CD14-positive monocyte (primary cell): ENCODE measurements around the gene NELFA. TPM values are rescaled to one million over a fixed set of nuclear protein-coding genes. Genes with fewer than 3 reads are reported as not detected.

Source experiments
- DNase-seq, 3 donors: peaks; one replicate each; pipeline ENCODE4 v3.0.0-alpha.2; 2011 to 2022
- H2AFZ ChIP-seq: 2 replicates; pipeline ENCODE4 v1.6.0; 2012; ENCODE audit warnings: mild to moderate bottlenecking, low read depth, low read length, inconsistent platforms; ENCODE audit not compliant: insufficient read depth, poor library complexity, severe bottlenecking
- H3K27ac ChIP-seq, 2 donors: 1 replicate in 1 of 2; 2 replicates in 1 of 2; pipeline ENCODE4 v1.5.1; 2012 to 2013; ENCODE audit warnings: low read length in 2 of 2, control low read depth in 1 of 2, inconsistent platforms in 1 of 2, low read depth in 1 of 2, mild to moderate bottlenecking in 1 of 2
- H3K27me3 ChIP-seq, 2 donors: one replicate each; pipeline versions ENCODE4 v1.6.0 to v1.6.1; 2011 to 2013; ENCODE audit warnings: low read length in 2 of 2; ENCODE audit not compliant: control insufficient read depth in 2 of 2, insufficient read depth in 2 of 2
- H3K36me3 ChIP-seq, 2 donors: replicated peaks in 1 of 2; 1 replicate in 1 of 2; 2 replicates in 1 of 2; pipeline versions ENCODE4 v1.5.1 to v1.6.1; 2012 to 2013; ENCODE audit warnings: low read length in 2 of 2, control low read depth in 1 of 2, inconsistent platforms in 1 of 2, mild to moderate bottlenecking in 1 of 2; ENCODE audit not compliant: insufficient read depth in 2 of 2, control insufficient read depth in 1 of 2
- H3K4me1 ChIP-seq, 2 donors: 1 replicate in 1 of 2; 2 replicates in 1 of 2; pipeline versions ENCODE4 v1.5.1 to v1.6.1; 2012 to 2013; ENCODE audit warnings: low read length in 2 of 2, control low read depth in 1 of 2, inconsistent platforms in 1 of 2, mild to moderate bottlenecking in 1 of 2, moderate library complexity in 1 of 2; ENCODE audit not compliant: insufficient read depth in 2 of 2, control insufficient read depth in 1 of 2
- H3K4me2 ChIP-seq: replicated peaks from 2 replicates; pipeline ENCODE3; 2012; ENCODE audit warnings: low read length, moderate library complexity, mild to moderate bottlenecking; ENCODE audit not compliant: poor library complexity, severe bottlenecking; ENCODE audit errors: extremely low read depth
- H3K4me3 ChIP-seq, 3 experiments: fragments of 200-600 bp in 1 of 3; sonication (generic) in 1 of 3; replicated peaks in 1 of 3; 1 replicate in 2 of 3; 2 replicates in 1 of 3; pipeline ENCODE4 v1.5.1; 2011 to 2013; ENCODE audit warnings: low read length in 3 of 3, mild to moderate bottlenecking in 3 of 3, control low read depth in 2 of 3, low read depth in 2 of 3, inconsistent platforms in 1 of 3, moderate library complexity in 1 of 3
- H3K79me2 ChIP-seq: 2 replicates; pipeline ENCODE4 v1.6.0; 2012; ENCODE audit warnings: mild to moderate bottlenecking, control low read depth, inconsistent platforms, low read length, moderate library complexity; ENCODE audit not compliant: insufficient read depth
- H3K9ac ChIP-seq: 2 replicates; pipeline ENCODE4 v1.6.0; 2017; ENCODE audit warnings: low read length, mild to moderate bottlenecking; ENCODE audit not compliant: insufficient read depth, poor library complexity, severe bottlenecking
- H3K9me3 ChIP-seq, 2 donors: replicated peaks in 1 of 2; 1 replicate in 1 of 2; 2 replicates in 1 of 2; pipeline versions ENCODE4 v1.5.1 to v1.6.1; 2012 to 2013; ENCODE audit warnings: low read length in 2 of 2, control low read depth in 1 of 2; ENCODE audit not compliant: control insufficient read depth in 1 of 2, insufficient read depth in 1 of 2
- H4K20me1 ChIP-seq: 2 replicates; pipeline ENCODE4 v1.6.0; 2012; ENCODE audit warnings: mild to moderate bottlenecking, low read length, control low read depth, moderate library complexity; ENCODE audit not compliant: insufficient read depth
- H3K27ac Mint-ChIP-seq, 7 donors: one replicate each; pipeline ENCODE4 v1.8.0; 2020; ENCODE audit warnings: mild to moderate bottlenecking in 7 of 7, mixed read lengths in 7 of 7, moderate library complexity in 6 of 7, inconsistent platforms in 2 of 7
- H3K27me3 Mint-ChIP-seq, 3 donors: one replicate each; pipeline ENCODE4 v1.8.0; 2021 to 2022; ENCODE audit warnings: low read depth in 3 of 3, mild to moderate bottlenecking in 3 of 3, mixed read lengths in 3 of 3, moderate library complexity in 3 of 3, inconsistent platforms in 1 of 3
- H3K36me3 Mint-ChIP-seq, 2 donors: one replicate each; pipeline ENCODE4 v1.8.0; 2020; ENCODE audit warnings: mixed read lengths in 2 of 2, inconsistent platforms in 1 of 2, mild to moderate bottlenecking in 1 of 2
- H3K4me1 Mint-ChIP-seq: one replicate; pipeline ENCODE4 v1.8.0; 2020; ENCODE audit warnings: mild to moderate bottlenecking, mixed read lengths
- H3K4me3 Mint-ChIP-seq, 2 donors: one replicate each; pipeline ENCODE4 v1.8.0; 2020; ENCODE audit warnings: mild to moderate bottlenecking in 2 of 2, mixed read lengths in 2 of 2, moderate library complexity in 1 of 2
- H3K9me3 Mint-ChIP-seq, 7 donors: one replicate each; pipeline ENCODE4 v1.8.0; 2020 to 2022; ENCODE audit warnings: mixed read lengths in 7 of 7, mild to moderate bottlenecking in 6 of 7, moderate library complexity in 6 of 7, inconsistent platforms in 2 of 7
- CTCF ChIP-seq: fragments of 200-600 bp; IDR thresholded peaks from one replicate; pipeline ENCODE4 v1.8.0; 2022; ENCODE audit warnings: antibody characterized with exemption, mild to moderate bottlenecking
- WGBS: methylation state at CpG from one replicate; pipeline ENCODE4 v1.1.5; 2013; ENCODE audit warnings: missing lambda C conversion rate; ENCODE audit not compliant: insufficient coverage; 5-methylcytosine and 5-hydroxymethylcytosine counted together
- intact Hi-C, 2 donors: fragments of 100-400 bp; cut with micrococcal nuclease; formaldehyde crosslinking; loops; one replicate each; pipeline versions ENCODE4 v1.15.0 to v1.15.1; 2023
- polyA plus RNA-seq, 3 donors: library from polyadenylated mRNA; depleted of rRNA in 1 of 3; unstranded in 2 of 3; stranded (reverse) in 1 of 3; fragments of 300-500 nt in 2 of 3; fragments of >200 nt in 1 of 3; fragmentation: Illumina TruSeq in 2 of 3; gene quantifications; 1 replicate in 2 of 3; 2 replicates in 1 of 3; pipeline ENCODE4 v1.2.3, GENCODE V29; 2012 to 2021

NELFA gene
- polyA plus RNA-seq, 3 donors, result 10.0 to 22.1 (median 10.5) TPM

GRCh38 chr4:1964971-1965370 is 43.8 kb downstream of the NELFA start:
- H4K20me1 ChIP-seq, result no peaks in the 10 kb centered on the region
- no peaks in the 10 kb centered on the region for H3K9me3 ChIP-seq
- H3K4me3 ChIP-seq, result no peak overlapping the region
- TF ChIP-seq CTCF, result no peak
- Mint-ChIP-seq H3K36me3 (peaks cover 84 to 95% of the 10 kb centered on the region in 2 donors), H3K27me3 (no peaks in the 10 kb centered on the region), H3K4me3 (no peak overlapping the region), H3K4me1 (no peaks in the 10 kb centered on the region), H3K27ac (peak overlapping the region in 1 of 7 donors; percentile 16), H3K9me3 (no peaks in the 10 kb centered on the region)
- no peaks in the 10 kb centered on the region for H3K27me3 ChIP-seq
- no peak overlapping the region for H2AFZ ChIP-seq
- H3K79me2 ChIP-seq, result no peaks in the 10 kb centered on the region
- intact Hi-C loops, result no loop called here
- no peak overlapping the region for H3K27ac ChIP-seq
- H3K4me1 ChIP-seq, result no peaks in the 10 kb centered on the region
- no peak overlapping the region for H3K9ac ChIP-seq
- H3K36me3 ChIP-seq, result peaks cover 55 to 91% of the 10 kb centered on the region in 2 donors
- H3K4me2 ChIP-seq, result no peak overlapping the region
- DNase-seq, result no peak
- no CpG with 5 or more reads among the region's 1 CpG for WGBS

- H3K36me3 Mint-ChIP-seq, result peaks cover 85 to 95% of the 10 kb centered on the region in 2 donors
- Histone ChIP-seq H4K20me1 (no peaks in the 10 kb centered on the region), H3K4me1 (no peaks in the 10 kb centered on the region), H3K27me3 (no peaks in the 10 kb centered on the region), H3K4me3 (no peak overlapping the region), H3K79me2 (no peaks in the 10 kb centered on the region), H3K9me3 (no peaks in the 10 kb centered on the region), H3K27ac (no peak overlapping the region), H2AFZ (no peak overlapping the region), H3K9ac (no peak overlapping the region), H3K4me2 (no peak overlapping the region), H3K36me3 (peaks cover 55 to 91% of the 10 kb centered on the region in 2 donors)
- 94% methylated on average over 2 of the region's 6 CpGs for WGBS
- H3K4me3 Mint-ChIP-seq, result no peak overlapping the region
- H3K27me3 Mint-ChIP-seq, result no peaks in the 10 kb centered on the region
- no peaks in the 10 kb centered on the region for H3K4me1 Mint-ChIP-seq
- TF ChIP-seq CTCF, result no peak
- no peak overlapping the region for H3K27ac Mint-ChIP-seq
- DNase-seq, result no peak
- intact Hi-C loops, result no loop called here
- H3K9me3 Mint-ChIP-seq, result no peaks in the 10 kb centered on the region
Observed at GRCh38 chr4:1964443-1964842, 44.3 kb downstream of the NELFA start.
